ENCODE data around the gene MS4A4E. TPM values are rescaled to one million over a fixed set of nuclear protein-coding genes. Genes with fewer than 3 reads are reported as not detected.

The MS4A4E gene
- total and polyA plus RNA-seq, 2 of the 8 experiments (the other 6 are each of a cell fraction or from before 2014, with no cell fraction given), result not detected

GRCh38 chr11:60292145-60292544 is 49.2 kb upstream of the MS4A4E start:
- Histone ChIP-seq H2BK15ac (ENCODE audit: low read length) (no peak overlapping the region), H3K79me2 (ENCODE audit: control insufficient read depth in 1 of 2, insufficient read depth in 2 of 2, low read length in 2 of 2) (no peaks in the 10 kb centered on the region), H3K14ac (ENCODE audit: insufficient read length) (no peak overlapping the region), H2BK12ac (ENCODE audit: low read depth, low read length) (no peak overlapping the region), H3K9me3 (ENCODE audit: insufficient read depth in 2 of 2, low read depth in 1 of 2, low read length in 1 of 2) (peaks cover 9 to 13% of the 10 kb centered on the region in 2 experiments; a peak in 3 of 4 replicates), H3K79me1 (ENCODE audit: low read depth, low read length) (no peaks in the 10 kb centered on the region), H2BK20ac (ENCODE audit: low read length) (no peak overlapping the region), H4K91ac (replicated peaks; ENCODE audit: insufficient read length, low read length) (no peak overlapping the region), H3K4me2 (ENCODE audit: insufficient read depth in 1 of 2, low read depth in 2 of 2, low read length in 2 of 2) (no peak overlapping the region), H2AK5ac (ENCODE audit: low read depth, low read length) (no peak overlapping the region), H2AFZ (ENCODE audit: low read length) (no peak overlapping the region), H3K23ac (ENCODE audit: insufficient read length) (no peak overlapping the region), H3K27me3 (replicated peaks in 1 of 4; ENCODE audit: control insufficient read depth in 3 of 4, extremely low read depth in 1 of 4, insufficient read depth in 3 of 4, low read length in 3 of 4) (no peaks in the 10 kb centered on the region), H2BK5ac (ENCODE audit: low read depth, low read length) (no peak overlapping the region), H3K4me1 (replicated peaks in 1 of 4; ENCODE audit: control insufficient read depth in 3 of 4, insufficient read depth in 4 of 4, low read length in 3 of 4) (no peaks in the 10 kb centered on the region), H4K20me1 (replicated peaks in 1 of 2; ENCODE audit: control insufficient read depth in 1 of 2, insufficient read depth in 2 of 2, low read length in 2 of 2) (no peaks in the 10 kb centered on the region), H3K9ac (replicated peaks in 1 of 4; ENCODE audit: extremely low read depth in 1 of 4, low read depth in 3 of 4, low read length in 3 of 4) (no peak overlapping the region), H3K18ac (ENCODE audit: extremely low read depth, low read length) (no peak overlapping the region), H3K36me3 (ENCODE audit: control insufficient read depth in 2 of 4, insufficient read depth in 4 of 4, low read length in 3 of 4) (no peaks in the 10 kb centered on the region), H3K4me3 (ENCODE audit: extremely low read depth in 1 of 4, insufficient read depth in 2 of 4, low read depth in 3 of 4, low read length in 4 of 4) (no peak overlapping the region), H4K8ac (ENCODE audit: extremely low read depth, insufficient read depth, low read length) (no peak overlapping the region), H4K5ac (ENCODE audit: insufficient read length, low read depth, low read length) (no peak overlapping the region), H3K56ac (replicated peaks; ENCODE audit: insufficient read length, low read depth, low read length) (no peak overlapping the region), H3K27ac (ENCODE audit: low read depth, low read length) (no peak overlapping the region), H3K23me2 (ENCODE audit: low read depth, low read length) (no peaks in the 10 kb centered on the region; the same call in 1 of the 2 replicates), H2BK120ac (replicated peaks; ENCODE audit: low read depth, low read length) (no peak overlapping the region), H3K4ac (replicated peaks; ENCODE audit: insufficient read length, low read depth, low read length) (no peak overlapping the region)
- DNase-seq (ENCODE audit: low read depth in 1 of 2, low spot score in 2 of 2) (no peak), FAIRE-seq (no peak)
- WGBS, 2 experiments (ENCODE audit: extremely low coverage in 1 of 2, insufficient coverage in 1 of 2, insufficient read length in 1 of 2, insufficient replicate concordance in 2 of 2, low coverage in 1 of 2, low lambda C conversion rate in 2 of 2, missing lambda C conversion rate in 1 of 2), result 90% methylated on average over 2 of the region's 2 CpGs; no CpG with 5 or more reads in 1 of the 2 experiments
- POLR2A ChIA-PET (ENCODE audit: partially characterized antibody), result no interaction called here
- CTCF ChIA-PET (ENCODE audit: partially characterized antibody), result no interaction called here
- TF ChIP-seq YY1 (IDR thresholded peaks at IDR 0.05; ENCODE audit: low read depth, low read length) (no peak), TCF12 (IDR thresholded peaks at IDR 0.05; ENCODE audit: low read depth, low read length) (no peak), ZNF274 (IDR thresholded peaks at IDR 0.05; ENCODE audit: borderline replicate concordance, extremely low read depth, low read length) (no peak), BCL11A (IDR thresholded peaks at IDR 0.05; ENCODE audit: low read depth in 2 of 2, low read length in 2 of 2) (no peak), SUZ12 (IDR thresholded peaks at IDR 0.05; ENCODE audit: low read length) (no peak), ASH2L (IDR thresholded peaks at IDR 0.05; ENCODE audit: low read length) (no peak), SP1 (IDR thresholded peaks at IDR 0.05; ENCODE audit: low read depth, low read length) (no peak), SIN3A (conservative IDR thresholded peaks at IDR 0.05 in 1 of 2, IDR thresholded peaks at IDR 0.05 in 1 of 2; ENCODE audit: low read depth in 1 of 2, low read length in 2 of 2) (no peak), CREB1 (IDR thresholded peaks at IDR 0.05) (no peak)
